Fibroblast of lung (primary cell): ENCODE measurements around the gene SLC28A1. TPM values are rescaled to one million over a fixed set of nuclear protein-coding genes. Genes with fewer than 3 reads are reported as not detected.

Experiments
- DNase-seq, 2 donors: peaks; one replicate each; pipeline versions ENCODE4 v3.0.0 to v3.0.0-alpha.2; 2010; ENCODE audit warnings: low read depth in 2 of 2
- H2AFZ ChIP-seq: 2 replicates; pipeline ENCODE4 v1.5.1; 2012; ENCODE audit warnings: low read length, control low read depth, inconsistent platforms
- H3K27ac ChIP-seq: 2 replicates; pipeline ENCODE4 v1.5.1; 2011; ENCODE audit warnings: low read length, control low read depth; ENCODE audit not compliant: insufficient read depth
- H3K27me3 ChIP-seq: 2 replicates; pipeline ENCODE4 v1.5.1; 2011; ENCODE audit warnings: mild to moderate bottlenecking, low read length; ENCODE audit not compliant: control insufficient read depth, insufficient read depth
- H3K36me3 ChIP-seq: 2 replicates; pipeline ENCODE4 v1.5.1; 2011; ENCODE audit warnings: low read length; ENCODE audit not compliant: control insufficient read depth, insufficient read depth
- H3K4me1 ChIP-seq: 2 replicates; pipeline ENCODE4 v1.5.1; 2011; ENCODE audit warnings: low read length; ENCODE audit not compliant: control insufficient read depth, insufficient read depth; ENCODE audit errors: extremely low read depth
- H3K4me2 ChIP-seq: 2 replicates; pipeline ENCODE4 v1.5.1; 2011; ENCODE audit warnings: low read length, control low read depth; ENCODE audit not compliant: insufficient read depth; ENCODE audit errors: extremely low read depth
- H3K4me3 ChIP-seq, 4 experiments: fragments of 200-600 bp in 1 of 4; sonication (generic) in 1 of 4; replicated peaks in 1 of 4; 2 replicates each; pipeline ENCODE4 v1.5.1; 2011 to 2016; ENCODE audit warnings: low read length in 4 of 4, low read depth in 3 of 4, mild to moderate bottlenecking in 3 of 4, control low read depth in 2 of 4, inconsistent platforms in 1 of 4, mixed read lengths in 1 of 4; ENCODE audit not compliant: insufficient read depth in 1 of 4; ENCODE audit errors: control extremely low read depth in 1 of 4
- H3K79me2 ChIP-seq: 2 replicates; pipeline ENCODE4 v1.5.1; 2012; ENCODE audit warnings: mild to moderate bottlenecking, low read length, inconsistent platforms; ENCODE audit not compliant: control insufficient read depth, insufficient read depth
- H3K9ac ChIP-seq: 2 replicates; pipeline ENCODE4 v1.5.1; 2011; ENCODE audit warnings: mild to moderate bottlenecking, low read length, control low read depth; ENCODE audit not compliant: insufficient read depth
- H3K9me3 ChIP-seq: 2 replicates; pipeline ENCODE4 v1.5.1; 2012; ENCODE audit warnings: low read depth, low read length; ENCODE audit not compliant: control insufficient read depth, insufficient read depth
- H4K20me1 ChIP-seq: 2 replicates; pipeline ENCODE4 v1.5.1; 2011; ENCODE audit warnings: low read length; ENCODE audit not compliant: control insufficient read depth, insufficient read depth; ENCODE audit errors: extremely low read depth
- EZH2 ChIP-seq: IDR thresholded peaks from 2 replicates; pipeline ENCODE4 v1.5.1; 2012; ENCODE audit warnings: low read length, control low read depth, mild to moderate bottlenecking; ENCODE audit errors: missing control alignments
- polyA plus RNA-seq, 2 donors: library from polyadenylated mRNA; depleted of rRNA in 1 of 2; stranded (reverse) in 1 of 2; unstranded in 1 of 2; fragments of >200 nt; gene quantifications; 2 replicates each; pipeline ENCODE4 v1.2.1, GENCODE V29; 2011 to 2012; ENCODE audit warnings: missing spikeins in 1 of 2
- total RNA-seq: library from RNA; depleted of rRNA; stranded (reverse); fragments of >200 nt; gene quantifications from 2 replicates; pipeline ENCODE4 v1.2.1, GENCODE V29; 2014
- TF ChIP-seq, protein P1 (sequence below), 2 donors: IDR thresholded peaks in 1 of 2; conservative IDR thresholded peaks in 1 of 2; 1 replicate in 1 of 2; 2 replicates in 1 of 2; pipeline ENCODE4 v1.5.1; 2011 to 2012; ENCODE audit warnings: low read length in 2 of 2, control low read depth in 1 of 2, inconsistent platforms in 1 of 2, low read depth in 1 of 2, mild to moderate bottlenecking in 1 of 2

Gene SLC28A1
- total and polyA plus RNA-seq, 2 donors (not counting 1 experiment from before 2014, with no cell fraction given): not detected

GRCh38 chr15:84925906-84926305, 41.4 kb downstream of the SLC28A1 start:
- Histone ChIP-seq H3K9ac (no peak overlapping the region), H3K4me2 (no peak overlapping the region), H4K20me1 (no peaks in the 10 kb centered on the region), H3K4me1 (peaks cover 6% of the 10 kb centered on the region), H2AFZ (no peak overlapping the region), H3K79me2 (no peaks in the 10 kb centered on the region), H3K9me3 (no peaks in the 10 kb centered on the region), H3K4me3 (no peak overlapping the region), H3K27ac (no peak overlapping the region), H3K36me3 (no peaks in the 10 kb centered on the region), H3K27me3 (no peaks in the 10 kb centered on the region)
- no peak for DNase-seq
- TF ChIP-seq, protein P1, sequence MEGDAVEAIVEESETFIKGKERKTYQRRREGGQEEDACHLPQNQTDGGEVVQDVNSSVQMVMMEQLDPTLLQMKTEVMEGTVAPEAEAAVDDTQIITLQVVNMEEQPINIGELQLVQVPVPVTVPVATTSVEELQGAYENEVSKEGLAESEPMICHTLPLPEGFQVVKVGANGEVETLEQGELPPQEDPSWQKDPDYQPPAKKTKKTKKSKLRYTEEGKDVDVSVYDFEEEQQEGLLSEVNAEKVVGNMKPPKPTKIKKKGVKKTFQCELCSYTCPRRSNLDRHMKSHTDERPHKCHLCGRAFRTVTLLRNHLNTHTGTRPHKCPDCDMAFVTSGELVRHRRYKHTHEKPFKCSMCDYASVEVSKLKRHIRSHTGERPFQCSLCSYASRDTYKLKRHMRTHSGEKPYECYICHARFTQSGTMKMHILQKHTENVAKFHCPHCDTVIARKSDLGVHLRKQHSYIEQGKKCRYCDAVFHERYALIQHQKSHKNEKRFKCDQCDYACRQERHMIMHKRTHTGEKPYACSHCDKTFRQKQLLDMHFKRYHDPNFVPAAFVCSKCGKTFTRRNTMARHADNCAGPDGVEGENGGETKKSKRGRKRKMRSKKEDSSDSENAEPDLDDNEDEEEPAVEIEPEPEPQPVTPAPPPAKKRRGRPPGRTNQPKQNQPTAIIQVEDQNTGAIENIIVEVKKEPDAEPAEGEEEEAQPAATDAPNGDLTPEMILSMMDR (conservative IDR thresholded peaks at IDR 0.05 in 1 of 2, IDR thresholded peaks at IDR 0.05 in 1 of 2; ENCODE audit: low read depth in 1 of 2, low read length in 2 of 2): no peak
- no peak for TF ChIP-seq EZH2

- TF ChIP-seq, protein P1 (conservative IDR thresholded peaks at IDR 0.05 in 1 of 2, IDR thresholded peaks at IDR 0.05 in 1 of 2; ENCODE audit: low read depth in 1 of 2, low read length in 2 of 2): no peak
- no peak for TF ChIP-seq EZH2
- H3K4me1 ChIP-seq: peaks cover 6% of the 10 kb centered on the region
- no peaks in the 10 kb centered on the region for H4K20me1 ChIP-seq
- H3K9ac ChIP-seq: no peak overlapping the region
- H3K27me3 ChIP-seq: no peaks in the 10 kb centered on the region
- H3K4me2 ChIP-seq: no peak overlapping the region
- DNase-seq: no peak
- no peak overlapping the region for H3K27ac ChIP-seq
- H3K79me2 ChIP-seq: no peaks in the 10 kb centered on the region
- no peak overlapping the region for H2AFZ ChIP-seq
- no peak overlapping the region for H3K4me3 ChIP-seq
- H3K36me3 ChIP-seq: no peaks in the 10 kb centered on the region
- H3K9me3 ChIP-seq: no peaks in the 10 kb centered on the region
These were observed 42.2 kb downstream of the SLC28A1 start for GRCh38 chr15:84926491-84927230.

GRCh38 chr15:84928843-84929168, 44.3 kb downstream of the SLC28A1 start:
- Histone ChIP-seq H3K4me2 (no peak overlapping the region), H3K9ac (no peak overlapping the region), H3K27ac (no peak overlapping the region), H2AFZ (no peak overlapping the region), H3K27me3 (no peaks in the 10 kb centered on the region), H3K4me1 (peaks cover 6% of the 10 kb centered on the region), H3K4me3 (no peak overlapping the region), H3K9me3 (no peaks in the 10 kb centered on the region), H3K36me3 (no peaks in the 10 kb centered on the region), H4K20me1 (no peaks in the 10 kb centered on the region), H3K79me2 (no peaks in the 10 kb centered on the region)
- DNase-seq: no peak
- TF ChIP-seq EZH2: no peak
- TF ChIP-seq, protein P1 (conservative IDR thresholded peaks at IDR 0.05 in 1 of 2, IDR thresholded peaks at IDR 0.05 in 1 of 2; ENCODE audit: low read depth in 1 of 2, low read length in 2 of 2): no peak
